Endothelial cell (in vitro differentiated cells): ENCODE results near the gene TSPAN19. TPM values are rescaled to one million over a fixed set of nuclear protein-coding genes. Genes with fewer than 3 reads are reported as not detected.

ENCODE experiments used
- DNase-seq: peaks from one replicate; pipeline ENCODE4 v3.0.0; 2021; ENCODE audit warnings: low spot score
- H3K27ac Mint-ChIP-seq: one replicate; pipeline ENCODE4 v1.8.0; 2021; ENCODE audit warnings: mixed read lengths, inconsistent platforms; ENCODE audit not compliant: unreplicated experiment
- H3K27me3 Mint-ChIP-seq: one replicate; pipeline ENCODE4 v1.8.0; 2021; ENCODE audit warnings: mild to moderate bottlenecking, moderate library complexity, mixed read lengths, inconsistent platforms; ENCODE audit not compliant: unreplicated experiment
- H3K36me3 Mint-ChIP-seq: one replicate; pipeline ENCODE4 v1.8.0; 2021; ENCODE audit warnings: mild to moderate bottlenecking, low read depth, mixed read lengths, inconsistent platforms; ENCODE audit not compliant: unreplicated experiment
- H3K4me1 Mint-ChIP-seq: one replicate; pipeline ENCODE4 v1.8.0; 2021; ENCODE audit warnings: mild to moderate bottlenecking, mixed read lengths, inconsistent platforms; ENCODE audit not compliant: unreplicated experiment
- H3K4me3 Mint-ChIP-seq: one replicate; pipeline ENCODE4 v1.8.0; 2021; ENCODE audit warnings: mild to moderate bottlenecking, mixed read lengths, inconsistent platforms; ENCODE audit not compliant: unreplicated experiment
- H3K9me3 Mint-ChIP-seq: one replicate; pipeline ENCODE4 v1.8.0; 2021; ENCODE audit warnings: mixed read lengths, inconsistent platforms; ENCODE audit not compliant: unreplicated experiment
- total RNA-seq: library from RNA; stranded (reverse); fragmentation: NEBNext Ultra II Directional; extraction: Animal tissue kit (Norgen Biotek cat#: 25700); gene quantifications from one replicate; pipeline ENCODE4 v1.2.1, GENCODE V29; 2021; ENCODE audit not compliant: unreplicated experiment
- TF ChIP-seq, protein P1 (sequence below): fragments of 200-600 bp; sonication (generic); IDR thresholded peaks from one replicate; pipeline ENCODE4 v1.5.0; 2021; ENCODE audit warnings: antibody characterized with exemption; ENCODE audit not compliant: unreplicated experiment

The TSPAN19 gene
- total RNA-seq, 1 donor from 2014 or later = 0.59 TPM

DNA sequence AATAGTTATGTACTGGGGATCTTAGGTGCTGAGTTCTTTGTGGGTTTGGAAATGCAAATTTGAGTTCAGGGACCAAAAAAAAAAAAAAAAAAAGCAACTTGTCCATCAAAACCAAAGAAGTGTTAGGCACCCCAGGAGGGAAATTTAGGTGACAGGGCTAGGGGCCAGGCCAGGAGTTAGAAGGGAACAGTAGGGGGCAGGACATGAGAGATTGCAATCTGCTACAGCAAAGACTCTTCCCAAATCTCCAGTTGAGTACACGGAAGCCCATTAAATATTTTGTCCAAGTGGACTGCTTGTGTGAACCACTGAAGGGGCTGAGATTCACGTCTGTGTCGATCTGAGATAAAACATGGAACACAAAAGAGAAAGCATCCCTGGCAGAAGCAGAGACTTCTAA is 52.8 kb downstream of the TSPAN19 start:
- no peaks in the 10 kb centered on the region for H3K9me3 Mint-ChIP-seq
- no peaks in the 10 kb centered on the region for H3K4me1 Mint-ChIP-seq
- no peaks in the 10 kb centered on the region for H3K27me3 Mint-ChIP-seq
- TF ChIP-seq, protein P1, sequence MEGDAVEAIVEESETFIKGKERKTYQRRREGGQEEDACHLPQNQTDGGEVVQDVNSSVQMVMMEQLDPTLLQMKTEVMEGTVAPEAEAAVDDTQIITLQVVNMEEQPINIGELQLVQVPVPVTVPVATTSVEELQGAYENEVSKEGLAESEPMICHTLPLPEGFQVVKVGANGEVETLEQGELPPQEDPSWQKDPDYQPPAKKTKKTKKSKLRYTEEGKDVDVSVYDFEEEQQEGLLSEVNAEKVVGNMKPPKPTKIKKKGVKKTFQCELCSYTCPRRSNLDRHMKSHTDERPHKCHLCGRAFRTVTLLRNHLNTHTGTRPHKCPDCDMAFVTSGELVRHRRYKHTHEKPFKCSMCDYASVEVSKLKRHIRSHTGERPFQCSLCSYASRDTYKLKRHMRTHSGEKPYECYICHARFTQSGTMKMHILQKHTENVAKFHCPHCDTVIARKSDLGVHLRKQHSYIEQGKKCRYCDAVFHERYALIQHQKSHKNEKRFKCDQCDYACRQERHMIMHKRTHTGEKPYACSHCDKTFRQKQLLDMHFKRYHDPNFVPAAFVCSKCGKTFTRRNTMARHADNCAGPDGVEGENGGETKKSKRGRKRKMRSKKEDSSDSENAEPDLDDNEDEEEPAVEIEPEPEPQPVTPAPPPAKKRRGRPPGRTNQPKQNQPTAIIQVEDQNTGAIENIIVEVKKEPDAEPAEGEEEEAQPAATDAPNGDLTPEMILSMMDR = no peak
- H3K4me3 Mint-ChIP-seq = no peak overlapping the region
- no peak for DNase-seq
- H3K27ac Mint-ChIP-seq = no peak overlapping the region
- H3K36me3 Mint-ChIP-seq = no peaks in the 10 kb centered on the region

DNA sequence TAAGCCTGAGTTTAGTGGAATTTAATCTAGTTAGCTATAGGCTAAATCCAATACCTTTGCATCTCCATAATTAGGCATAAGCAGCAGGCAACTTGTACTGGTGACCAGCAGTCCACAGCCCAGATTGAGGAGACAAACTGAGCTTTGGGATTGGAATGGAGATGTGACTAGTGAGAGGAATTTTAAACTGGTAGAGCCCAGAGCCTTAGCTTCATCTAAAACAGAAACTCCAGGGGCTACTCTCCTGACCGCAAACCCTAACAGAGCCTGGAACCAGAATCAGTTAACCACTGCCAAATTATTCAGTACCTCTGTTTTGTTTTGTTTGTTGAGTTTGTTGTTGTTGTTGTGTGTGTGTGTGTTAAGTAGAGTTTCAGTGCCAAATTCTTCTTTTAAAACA is 53.2 kb downstream of the TSPAN19 start:
- no peaks in the 10 kb centered on the region for H3K4me1 Mint-ChIP-seq
- H3K9me3 Mint-ChIP-seq = no peaks in the 10 kb centered on the region
- no peak overlapping the region for H3K27ac Mint-ChIP-seq
- no peaks in the 10 kb centered on the region for H3K27me3 Mint-ChIP-seq
- no peak overlapping the region for H3K4me3 Mint-ChIP-seq
- TF ChIP-seq, protein P1 = no peak
- no peaks in the 10 kb centered on the region for H3K36me3 Mint-ChIP-seq
- DNase-seq = no peak

DNA sequence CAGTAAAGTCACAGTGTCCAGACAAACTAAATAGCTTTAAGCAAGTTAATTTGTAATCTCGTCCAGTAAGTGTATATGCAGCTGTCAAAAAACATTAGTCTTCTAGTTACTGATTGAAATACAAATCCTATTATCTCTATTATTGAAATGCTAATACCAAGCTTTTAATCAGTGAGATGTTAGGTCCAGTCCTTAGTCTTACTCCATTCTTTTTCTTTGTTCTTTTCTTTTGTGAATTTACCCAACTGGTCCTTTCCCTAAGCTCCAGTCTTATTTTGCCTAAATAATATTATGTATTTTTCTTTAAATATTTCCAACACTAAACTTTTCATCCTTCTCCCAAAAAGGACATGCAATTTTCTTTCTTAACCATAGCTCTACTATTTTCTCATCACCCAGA is 57.2 kb downstream of the TSPAN19 start:
- no peaks in the 10 kb centered on the region for H3K9me3 Mint-ChIP-seq
- H3K36me3 Mint-ChIP-seq = no peaks in the 10 kb centered on the region
- DNase-seq = no peak
- no peaks in the 10 kb centered on the region for H3K27me3 Mint-ChIP-seq
- H3K27ac Mint-ChIP-seq = no peak overlapping the region
- TF ChIP-seq, protein P1 = no peak
- no peak overlapping the region for H3K4me3 Mint-ChIP-seq
- H3K4me1 Mint-ChIP-seq = peaks cover 5% of the 10 kb centered on the region

DNA sequence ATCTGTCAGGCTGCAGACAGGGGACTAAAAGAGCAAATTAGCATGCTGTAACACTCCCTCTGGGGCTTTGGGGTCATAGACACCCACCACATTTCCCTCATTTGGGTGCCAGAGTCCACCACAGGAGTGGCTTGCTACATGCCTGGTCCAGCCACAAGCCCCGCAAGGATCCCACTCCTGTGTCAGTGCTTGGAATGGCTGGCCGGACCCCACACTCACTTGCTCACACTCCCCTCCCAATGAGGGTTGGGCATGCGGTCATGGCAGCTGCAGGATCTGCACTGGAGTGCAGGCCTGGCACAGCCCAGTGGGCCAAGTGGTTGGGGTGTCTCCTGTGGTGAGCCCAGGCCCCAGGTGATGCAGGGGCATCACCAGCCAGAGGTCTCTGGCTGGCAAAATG is 59.9 kb downstream of the TSPAN19 start:
- no peak overlapping the region for H3K4me3 Mint-ChIP-seq
- no peak overlapping the region for H3K27ac Mint-ChIP-seq
- peaks cover 5% of the 10 kb centered on the region for H3K4me1 Mint-ChIP-seq
- H3K27me3 Mint-ChIP-seq = no peaks in the 10 kb centered on the region
- DNase-seq = no peak
- H3K36me3 Mint-ChIP-seq = no peaks in the 10 kb centered on the region
- TF ChIP-seq, protein P1 = no peak
- H3K9me3 Mint-ChIP-seq = no peaks in the 10 kb centered on the region

DNA sequence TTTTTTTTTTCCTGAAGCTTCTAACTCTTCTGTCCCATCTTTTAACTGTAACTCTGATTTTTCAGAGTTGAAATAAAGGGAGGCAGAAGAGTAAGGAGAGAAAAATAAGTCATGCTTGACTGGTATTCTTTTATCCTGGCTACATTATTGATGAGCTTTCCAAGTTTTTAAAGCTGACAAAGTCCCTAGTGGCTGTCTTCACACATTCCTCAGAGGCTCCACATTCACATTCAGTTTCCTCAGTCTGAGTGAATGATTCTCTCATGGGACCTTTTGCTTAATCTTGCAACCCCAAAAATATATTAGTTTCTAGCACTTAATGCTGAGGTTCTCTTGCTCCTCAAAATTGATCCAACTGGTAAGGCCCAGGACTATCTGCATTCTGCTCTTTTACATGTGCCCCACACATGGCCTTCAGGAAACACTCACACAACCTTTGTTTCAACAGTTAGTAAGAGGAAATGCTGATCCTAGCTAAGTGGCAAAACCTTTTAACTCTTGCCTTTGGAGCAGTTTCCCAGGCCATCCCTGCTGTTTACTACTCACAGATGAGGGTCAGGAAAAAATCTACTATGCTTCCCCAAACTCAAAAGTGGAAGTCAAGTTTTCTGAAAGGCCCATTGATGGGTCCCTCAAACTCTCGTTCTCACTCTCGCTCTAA is 61.8 kb downstream of the TSPAN19 start:
- DNase-seq = no peak
- Mint-ChIP-seq H3K9me3 (no peaks in the 10 kb centered on the region), H3K36me3 (no peaks in the 10 kb centered on the region), H3K27ac (no peak overlapping the region), H3K4me1 (peaks cover 5% of the 10 kb centered on the region), H3K4me3 (no peak overlapping the region), H3K27me3 (no peaks in the 10 kb centered on the region)
- TF ChIP-seq, protein P1 = no peak
